Bronchial epithelial cell (primary cell): ENCODE measurements around the gene TMPRSS2. TPM values are rescaled to one million over a fixed set of nuclear protein-coding genes. Genes with fewer than 3 reads are reported as not detected.

Source experiments
- DNase-seq: peaks from one replicate; pipeline ENCODE4 v3.0.0-alpha.2; 2010; ENCODE audit warnings: low read depth
- FAIRE-seq: peaks from 2 replicates; lab custom pipeline; 2011; peaks lifted over from hg19 to GRCh38; lab: Jason Lieb, UNC
- H3K27me3 ChIP-seq: 2 replicates; pipeline ENCODE4 v1.5.1; 2011; ENCODE audit warnings: low read length; ENCODE audit not compliant: control insufficient read depth, insufficient read depth
- H3K36me3 ChIP-seq: 2 replicates; pipeline ENCODE4 v1.5.1; 2011; ENCODE audit warnings: low read length; ENCODE audit not compliant: control insufficient read depth, insufficient read depth
- H3K4me3 ChIP-seq: 2 replicates; pipeline ENCODE4 v1.5.1; 2011; ENCODE audit warnings: mild to moderate bottlenecking, low read depth, low read length, control low read depth
- total RNA-seq: library from RNA; depleted of rRNA; stranded (reverse); fragments of >200 nt; gene quantifications from 2 replicates; pipeline ENCODE4 v1.2.1, GENCODE V29; 2014
- TF ChIP-seq, protein P1 (sequence below): IDR thresholded peaks from 2 replicates; pipeline ENCODE4 v1.5.1; 2011; ENCODE audit warnings: mild to moderate bottlenecking, moderate library complexity, low read length, control low read depth, inconsistent platforms; ENCODE audit not compliant: insufficient read depth, severe bottlenecking

TMPRSS2 gene
- total RNA-seq, 1 donor from 2014 or later = 3.7 TPM

DNA sequence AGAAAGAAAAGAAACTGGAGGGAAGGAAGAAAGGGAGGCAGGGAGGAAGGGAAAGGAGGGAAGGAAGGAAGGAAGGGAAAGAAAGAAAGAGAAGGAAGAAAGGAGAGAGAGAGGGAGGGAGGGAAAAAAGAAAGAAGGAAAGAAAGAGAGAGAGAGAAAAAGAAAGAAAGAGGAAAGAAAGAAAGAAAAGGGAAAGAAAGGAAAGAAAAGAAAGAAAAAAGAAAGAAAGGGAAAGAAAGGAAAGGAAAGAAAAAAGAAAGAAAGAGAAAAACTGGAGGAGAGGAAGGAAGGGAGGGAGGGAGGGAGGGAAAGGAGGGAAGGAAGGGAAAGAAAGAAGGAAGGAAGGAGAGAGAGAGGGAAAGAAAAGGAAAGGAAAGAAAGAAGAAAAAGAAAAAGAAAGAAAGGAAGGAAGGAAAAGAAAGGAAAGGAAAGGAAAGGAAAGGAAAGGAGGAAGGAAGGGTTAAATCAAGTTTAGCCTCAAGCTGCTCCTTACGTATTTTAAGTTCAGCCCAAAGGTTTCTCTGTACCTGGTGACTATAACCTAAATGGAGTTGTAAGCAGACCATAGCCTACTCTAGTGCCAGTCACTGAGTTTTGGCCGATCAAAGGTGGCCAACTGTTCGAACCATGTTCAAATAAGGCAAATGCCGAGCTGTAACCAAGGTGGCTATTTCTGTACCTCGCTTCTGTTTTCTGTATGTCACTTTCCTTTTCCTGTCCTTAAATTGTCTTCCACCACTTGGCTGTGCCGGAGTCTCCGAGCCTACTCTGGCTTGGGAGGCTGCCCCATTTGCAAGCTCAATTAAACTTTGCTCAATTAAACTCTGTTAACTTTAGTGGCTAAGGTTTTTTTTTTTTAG, 37.8 kb upstream of the TMPRSS2 start:
- peaks cover 3% of the 10 kb centered on the region for H3K27me3 ChIP-seq
- TF ChIP-seq, protein P1, sequence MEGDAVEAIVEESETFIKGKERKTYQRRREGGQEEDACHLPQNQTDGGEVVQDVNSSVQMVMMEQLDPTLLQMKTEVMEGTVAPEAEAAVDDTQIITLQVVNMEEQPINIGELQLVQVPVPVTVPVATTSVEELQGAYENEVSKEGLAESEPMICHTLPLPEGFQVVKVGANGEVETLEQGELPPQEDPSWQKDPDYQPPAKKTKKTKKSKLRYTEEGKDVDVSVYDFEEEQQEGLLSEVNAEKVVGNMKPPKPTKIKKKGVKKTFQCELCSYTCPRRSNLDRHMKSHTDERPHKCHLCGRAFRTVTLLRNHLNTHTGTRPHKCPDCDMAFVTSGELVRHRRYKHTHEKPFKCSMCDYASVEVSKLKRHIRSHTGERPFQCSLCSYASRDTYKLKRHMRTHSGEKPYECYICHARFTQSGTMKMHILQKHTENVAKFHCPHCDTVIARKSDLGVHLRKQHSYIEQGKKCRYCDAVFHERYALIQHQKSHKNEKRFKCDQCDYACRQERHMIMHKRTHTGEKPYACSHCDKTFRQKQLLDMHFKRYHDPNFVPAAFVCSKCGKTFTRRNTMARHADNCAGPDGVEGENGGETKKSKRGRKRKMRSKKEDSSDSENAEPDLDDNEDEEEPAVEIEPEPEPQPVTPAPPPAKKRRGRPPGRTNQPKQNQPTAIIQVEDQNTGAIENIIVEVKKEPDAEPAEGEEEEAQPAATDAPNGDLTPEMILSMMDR = no peak
- no peaks in the 10 kb centered on the region for H3K36me3 ChIP-seq
- peak; percentile 7 for FAIRE-seq
- no peak overlapping the region for H3K4me3 ChIP-seq
- no peak for DNase-seq

GRCh38 chr21:41542727-41543126, 34.8 kb upstream of the TMPRSS2 start:
- Histone ChIP-seq H3K4me3 (no peak overlapping the region), H3K27me3 (peaks cover 3% of the 10 kb centered on the region), H3K36me3 (no peaks in the 10 kb centered on the region)
- FAIRE-seq (no peak), DNase-seq (no peak)
- TF ChIP-seq, protein P1 = no peak

DNA sequence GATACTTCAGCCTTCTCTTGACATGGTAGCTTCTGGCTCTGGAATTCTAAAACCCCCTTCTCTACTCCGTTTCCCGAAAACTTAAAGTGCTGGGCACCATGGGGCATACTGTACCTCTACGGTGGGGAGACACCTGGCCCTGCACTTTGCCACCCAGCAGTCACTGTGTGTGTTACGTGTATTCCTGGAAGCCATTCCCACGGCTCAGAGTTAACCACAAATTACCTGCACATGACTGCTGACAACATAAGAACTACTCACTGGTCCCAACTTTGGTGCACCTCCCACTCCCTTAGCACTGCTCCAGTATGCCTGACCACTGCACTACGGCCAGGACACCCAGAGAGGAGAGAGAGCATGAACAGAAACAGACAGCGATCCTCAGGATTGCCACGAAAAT, 29.4 kb upstream of the TMPRSS2 start:
- peak; percentile 7 for FAIRE-seq
- no peak for DNase-seq
- H3K4me3 ChIP-seq = no peak overlapping the region
- no peaks in the 10 kb centered on the region for H3K36me3 ChIP-seq
- TF ChIP-seq, protein P1 = no peak
- no peaks in the 10 kb centered on the region for H3K27me3 ChIP-seq

GRCh38 chr21:41536827-41537103, 28.8 kb upstream of the TMPRSS2 start:
- FAIRE-seq = no peak

DNA sequence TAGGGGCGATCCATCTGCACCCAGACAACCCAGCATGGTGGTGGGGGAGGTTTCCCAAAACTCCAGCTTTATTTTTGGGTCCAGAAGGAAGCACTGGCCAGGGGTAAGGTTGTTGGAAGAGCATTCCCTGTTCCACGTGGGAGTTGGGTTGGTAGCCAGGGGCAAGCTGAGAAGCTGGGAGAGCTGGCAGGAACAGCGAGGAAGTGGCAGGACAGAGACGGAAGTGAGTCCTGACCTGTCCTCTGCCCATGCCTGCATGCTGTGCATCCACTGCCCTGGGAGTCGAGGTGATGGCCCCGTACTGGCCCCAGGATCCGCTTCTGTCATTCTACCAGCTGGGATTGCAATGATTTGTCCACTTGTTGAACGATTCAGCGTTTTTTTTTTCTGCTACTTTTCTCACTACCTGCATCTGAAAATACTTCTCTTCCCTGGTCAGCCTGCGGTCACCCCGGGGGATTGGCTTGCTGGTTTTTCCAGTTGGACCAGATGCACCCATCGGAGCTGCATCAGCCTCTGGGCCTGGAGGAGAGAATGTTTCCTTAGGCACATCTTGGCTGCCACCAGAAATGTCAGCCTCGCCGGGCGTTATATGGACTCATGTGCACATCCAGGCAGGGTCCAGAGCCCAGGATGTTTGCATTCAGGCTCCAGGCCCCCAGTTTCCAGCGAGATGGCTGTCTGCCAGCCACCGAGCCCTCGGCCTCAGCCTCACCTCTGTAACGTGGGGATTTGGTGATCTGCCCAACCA, 28.3 kb upstream of the TMPRSS2 start:
- no peaks in the 10 kb centered on the region for H3K36me3 ChIP-seq
- FAIRE-seq (peak; percentile 28), DNase-seq (peak; percentile 41)
- H3K27me3 ChIP-seq = no peaks in the 10 kb centered on the region
- TF ChIP-seq, protein P1 = no peak
- H3K4me3 ChIP-seq = no peak overlapping the region

More at GRCh38 chr21:41536827-41537103, 28.8 kb upstream of the TMPRSS2 start:
- no peak for DNase-seq
- no peak overlapping the region for H3K4me3 ChIP-seq
- TF ChIP-seq, protein P1 = no peak
- no peaks in the 10 kb centered on the region for H3K36me3 ChIP-seq
- no peaks in the 10 kb centered on the region for H3K27me3 ChIP-seq
